ENCODE data around the gene SYNE2. TPM values are rescaled to one million over a fixed set of nuclear protein-coding genes. Genes with fewer than 3 reads are reported as not detected.

Gene SYNE2
- total and polyA plus RNA-seq, 12 donors: 43.6 to 205 (median 103) TPM

GRCh38 chr14:64095620-64096019 is 242.8 kb downstream of the SYNE2 start:
- Histone ChIP-seq H3K4me3 (no peak overlapping the region), H3K4me1 (no peaks in the 10 kb centered on the region), H3K27ac (no peak overlapping the region), H3K36me3 (peaks cover 0 to 92% (median 18%) of the 10 kb centered on the region in 9 donors), H3K27me3 (no peaks in the 10 kb centered on the region), H3K9me3 (no peaks in the 10 kb centered on the region)
- 95 to 96% methylated on average over 3 of the region's 3 CpGs for WGBS, 2 donors
- DNase-seq (no peak), ATAC-seq (no peak)
- TF ChIP-seq CTCF (IDR thresholded peaks at IDR 0.05): no peak
- intact Hi-C loops (cut with DNase I): no loop called here

GRCh38 chr14:64098120-64098519 is 245.3 kb downstream of the SYNE2 start:
- no peak overlapping the region for H3K27ac ChIP-seq
- H3K4me3 ChIP-seq: no peak overlapping the region
- H3K36me3 ChIP-seq: peaks cover 0 to 92% (median 18%) of the 10 kb centered on the region in 9 donors
- intact Hi-C loops (cut with DNase I): no loop called here
- no peaks in the 10 kb centered on the region for H3K27me3 ChIP-seq
- 92 to 96% methylated on average over 4 of the region's 4 CpGs for WGBS, 2 donors
- H3K4me1 ChIP-seq: no peaks in the 10 kb centered on the region
- H3K9me3 ChIP-seq: no peaks in the 10 kb centered on the region
- no peak for DNase-seq
- no peak for ATAC-seq
- no peak for TF ChIP-seq CTCF (IDR thresholded peaks at IDR 0.05)

- no peak overlapping the region for H3K4me3 ChIP-seq
- intact Hi-C loops (cut with DNase I): no loop called here
- H3K36me3 ChIP-seq: peaks cover 0 to 97% (median 5%) of the 10 kb centered on the region in 9 donors
- no peak overlapping the region for H3K27ac ChIP-seq
- no peaks in the 10 kb centered on the region for H3K27me3 ChIP-seq
- no peak for TF ChIP-seq CTCF (IDR thresholded peaks at IDR 0.05)
- no peaks in the 10 kb centered on the region for H3K9me3 ChIP-seq
- 95 to 96% methylated on average over 2 of the region's 2 CpGs for WGBS, 2 donors
- H3K4me1 ChIP-seq: no peaks in the 10 kb centered on the region
- ATAC-seq: no peak
- DNase-seq: no peak
Observed at GRCh38 chr14:64107438-64107837, 254.6 kb downstream of the SYNE2 start.

- H3K4me3 ChIP-seq: no peak overlapping the region
- intact Hi-C loops (cut with DNase I): no loop called here
- no peaks in the 10 kb centered on the region for H3K27me3 ChIP-seq
- no peaks in the 10 kb centered on the region for H3K9me3 ChIP-seq
- no peak for ATAC-seq
- TF ChIP-seq CTCF (IDR thresholded peaks at IDR 0.05): no peak
- no peak for DNase-seq
- H3K4me1 ChIP-seq: peaks cover 0 to 14% (median 0%) of the 10 kb centered on the region in 9 donors
- 91 to 96% methylated on average over 1 of the region's 1 CpG for WGBS, 2 donors
- H3K36me3 ChIP-seq: peaks cover 0 to 97% (median 4%) of the 10 kb centered on the region in 9 donors
- no peak overlapping the region for H3K27ac ChIP-seq
Observed at GRCh38 chr14:64109819-64110554, 257.2 kb downstream of the SYNE2 start.
